ENCODE data around the gene TTYH3. TPM values are rescaled to one million over a fixed set of nuclear protein-coding genes. Genes with fewer than 3 reads are reported as not detected.
"Not testable (repeated sequence)": the region's sequence is repeated elsewhere in the genome, so short reads cannot be mapped to it uniquely, and the experiment has no call there.

TTYH3 gene
- polyA plus RNA-seq, 4 donors: 81.9 to 146 (median 108) TPM

- DNase-seq (ENCODE audit: low read depth in 4 of 4, low spot score in 3 of 4): no peak
Measured at GRCh38 chr7:2602406-2603043, 29.3 kb upstream of the TTYH3 start.

GRCh38 chr7:2603044-2603965 lies 28.5 kb upstream of the TTYH3 start:
- DNase-seq (ENCODE audit: low read depth in 4 of 4, low spot score in 3 of 4): no peak

- DNase-seq (ENCODE audit: low read depth in 4 of 4, low spot score in 3 of 4): no peak
Measured at GRCh38 chr7:2604608-2605174, 27.1 kb upstream of the TTYH3 start.

GRCh38 chr7:2605608-2606538 lies 25.9 kb upstream of the TTYH3 start:
- no peak for DNase-seq (ENCODE audit: low read depth in 4 of 4, low spot score in 3 of 4)

GRCh38 chr7:2606539-2606936 lies 25.2 kb upstream of the TTYH3 start:
- no peak for DNase-seq (ENCODE audit: low read depth in 4 of 4, low spot score in 3 of 4)

GRCh38 chr7:2607122-2607922 lies 24.5 kb upstream of the TTYH3 start:
- no peak for DNase-seq (ENCODE audit: low read depth in 4 of 4, low spot score in 3 of 4)

- no peak for DNase-seq (ENCODE audit: low read depth in 4 of 4, low spot score in 3 of 4)
Measured at GRCh38 chr7:2607923-2608904, 23.6 kb upstream of the TTYH3 start.

- no peak for DNase-seq (ENCODE audit: low read depth in 4 of 4, low spot score in 3 of 4)
Measured at GRCh38 chr7:2608921-2609411, 22.8 kb upstream of the TTYH3 start.

- not testable (repeated sequence) for DNase-seq (ENCODE audit: low read depth in 4 of 4, low spot score in 3 of 4)
Measured at GRCh38 chr7:2609646-2610045, 22.1 kb upstream of the TTYH3 start.

- no peak for DNase-seq (ENCODE audit: low read depth in 4 of 4, low spot score in 3 of 4)
Measured at GRCh38 chr7:2610466-2610865, 21.3 kb upstream of the TTYH3 start.

- DNase-seq (ENCODE audit: low read depth in 4 of 4, low spot score in 3 of 4): no peak
Measured at GRCh38 chr7:2610898-2611297, 20.9 kb upstream of the TTYH3 start.

GRCh38 chr7:2611401-2611800 lies 20.4 kb upstream of the TTYH3 start:
- DNase-seq (ENCODE audit: low read depth in 4 of 4, low spot score in 3 of 4): no peak

GRCh38 chr7:2611922-2612321 lies 19.9 kb upstream of the TTYH3 start:
- no peak for DNase-seq (ENCODE audit: low read depth in 4 of 4, low spot score in 3 of 4)

GRCh38 chr7:2612445-2613097 lies 19.2 kb upstream of the TTYH3 start:
- DNase-seq (ENCODE audit: low read depth in 4 of 4, low spot score in 3 of 4): no peak

GRCh38 chr7:2613098-2613930 lies 18.5 kb upstream of the TTYH3 start:
- no peak for DNase-seq (ENCODE audit: low read depth in 4 of 4, low spot score in 3 of 4)

- no peak for DNase-seq (ENCODE audit: low read depth in 4 of 4, low spot score in 3 of 4)
Measured at GRCh38 chr7:2613931-2614600, 17.7 kb upstream of the TTYH3 start.

All from left renal pelvis (tissue), 4 donors.